ENCODE results near the gene MYOM1. TPM values are rescaled to one million over a fixed set of nuclear protein-coding genes. Genes with fewer than 3 reads are reported as not detected.

Gene MYOM1
- total RNA-seq, 1 donor from 2014 or later: 2.5 TPM

GRCh38 chr18:3097082-3097481, 122.7 kb downstream of the MYOM1 start:
- no peak overlapping the region for H3K4me3 ChIP-seq
- no peaks in the 10 kb centered on the region for H3K27me3 ChIP-seq
- TF ChIP-seq CTCF (IDR thresholded peaks at IDR 0.05): no peak
- H3K9me3 ChIP-seq: no peaks in the 10 kb centered on the region
- ATAC-seq: no peak
- H3K4me1 ChIP-seq: no peaks in the 10 kb centered on the region
- no peak for DNase-seq
- no peaks in the 10 kb centered on the region for H3K36me3 ChIP-seq
- no peak overlapping the region for H3K27ac ChIP-seq
- intact Hi-C loops (cut with DNase I): no loop called here

- no peak for TF ChIP-seq CTCF (IDR thresholded peaks at IDR 0.05)
- intact Hi-C loops (cut with DNase I): no loop called here
- DNase-seq (no peak), ATAC-seq (no peak)
- H3K4me3 ChIP-seq: no peak overlapping the region
- no peaks in the 10 kb centered on the region for H3K36me3 ChIP-seq
- no peaks in the 10 kb centered on the region for H3K4me1 ChIP-seq
- H3K27me3 ChIP-seq: no peaks in the 10 kb centered on the region
- H3K9me3 ChIP-seq: no peaks in the 10 kb centered on the region
- no peak overlapping the region for H3K27ac ChIP-seq
Observed at GRCh38 chr18:3095921-3096320, 123.8 kb downstream of the MYOM1 start.

- TF ChIP-seq CTCF (IDR thresholded peaks at IDR 0.05): no peak
- H3K27ac ChIP-seq: no peak overlapping the region
- no peaks in the 10 kb centered on the region for H3K36me3 ChIP-seq
- ATAC-seq (no peak), DNase-seq (no peak)
- no peaks in the 10 kb centered on the region for H3K9me3 ChIP-seq
- H3K4me1 ChIP-seq: no peaks in the 10 kb centered on the region
- H3K27me3 ChIP-seq: no peaks in the 10 kb centered on the region
- intact Hi-C loops (cut with DNase I): no loop called here
- H3K4me3 ChIP-seq: no peak overlapping the region
Observed at GRCh38 chr18:3094338-3094684, 125.5 kb downstream of the MYOM1 start.

GRCh38 chr18:3093624-3094337, 126.0 kb downstream of the MYOM1 start:
- no peak for ATAC-seq
- no peaks in the 10 kb centered on the region for H3K4me1 ChIP-seq
- intact Hi-C loops (cut with DNase I): no loop called here
- TF ChIP-seq CTCF (IDR thresholded peaks at IDR 0.05): no peak
- H3K9me3 ChIP-seq: no peaks in the 10 kb centered on the region
- no peak overlapping the region for H3K27ac ChIP-seq
- DNase-seq: no peak
- no peak overlapping the region for H3K4me3 ChIP-seq
- no peaks in the 10 kb centered on the region for H3K36me3 ChIP-seq
- no peaks in the 10 kb centered on the region for H3K27me3 ChIP-seq

GRCh38 chr18:3092727-3093126, 127.0 kb downstream of the MYOM1 start:
- TF ChIP-seq CTCF (IDR thresholded peaks at IDR 0.05): no peak
- no peak overlapping the region for H3K4me3 ChIP-seq
- H3K27me3 ChIP-seq: no peaks in the 10 kb centered on the region
- H3K9me3 ChIP-seq: no peaks in the 10 kb centered on the region
- no peak for DNase-seq
- no peaks in the 10 kb centered on the region for H3K36me3 ChIP-seq
- H3K27ac ChIP-seq: no peak overlapping the region
- no peaks in the 10 kb centered on the region for H3K4me1 ChIP-seq
- no peak for ATAC-seq
- intact Hi-C loops (cut with DNase I): no loop called here

GRCh38 chr18:3089579-3089978, 130.2 kb downstream of the MYOM1 start:
- intact Hi-C loops (cut with DNase I): no loop called here
- Histone ChIP-seq H3K4me3 (no peak overlapping the region), H3K4me1 (no peaks in the 10 kb centered on the region), H3K27me3 (no peaks in the 10 kb centered on the region), H3K27ac (no peak overlapping the region), H3K36me3 (no peaks in the 10 kb centered on the region), H3K9me3 (no peaks in the 10 kb centered on the region)
- no peak for DNase-seq
- TF ChIP-seq CTCF (IDR thresholded peaks at IDR 0.05): no peak
- ATAC-seq: no peak

Measured in upper lobe of right lung (tissue), 1 donor.